ENCODE results near the gene HDAC6.

HDAC6 gene

GRCh38 chrX:48786825-48787504 is 14.9 kb upstream of the HDAC6 start:
- Histone ChIP-seq H3K27me3 (no peaks in the 10 kb centered on the region), H3K4me3 (ENCODE audit: low read depth, low read length) (no peak overlapping the region), H3K9me3 (no peaks in the 10 kb centered on the region), H3K36me3 (no peaks in the 10 kb centered on the region), H3K4me1 (no peaks in the 10 kb centered on the region)
- DNase-seq: no peak
- TF ChIP-seq, protein P1, sequence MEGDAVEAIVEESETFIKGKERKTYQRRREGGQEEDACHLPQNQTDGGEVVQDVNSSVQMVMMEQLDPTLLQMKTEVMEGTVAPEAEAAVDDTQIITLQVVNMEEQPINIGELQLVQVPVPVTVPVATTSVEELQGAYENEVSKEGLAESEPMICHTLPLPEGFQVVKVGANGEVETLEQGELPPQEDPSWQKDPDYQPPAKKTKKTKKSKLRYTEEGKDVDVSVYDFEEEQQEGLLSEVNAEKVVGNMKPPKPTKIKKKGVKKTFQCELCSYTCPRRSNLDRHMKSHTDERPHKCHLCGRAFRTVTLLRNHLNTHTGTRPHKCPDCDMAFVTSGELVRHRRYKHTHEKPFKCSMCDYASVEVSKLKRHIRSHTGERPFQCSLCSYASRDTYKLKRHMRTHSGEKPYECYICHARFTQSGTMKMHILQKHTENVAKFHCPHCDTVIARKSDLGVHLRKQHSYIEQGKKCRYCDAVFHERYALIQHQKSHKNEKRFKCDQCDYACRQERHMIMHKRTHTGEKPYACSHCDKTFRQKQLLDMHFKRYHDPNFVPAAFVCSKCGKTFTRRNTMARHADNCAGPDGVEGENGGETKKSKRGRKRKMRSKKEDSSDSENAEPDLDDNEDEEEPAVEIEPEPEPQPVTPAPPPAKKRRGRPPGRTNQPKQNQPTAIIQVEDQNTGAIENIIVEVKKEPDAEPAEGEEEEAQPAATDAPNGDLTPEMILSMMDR (IDR thresholded peaks at IDR 0.05; ENCODE audit: low read depth, low read length): no peak

DNA sequence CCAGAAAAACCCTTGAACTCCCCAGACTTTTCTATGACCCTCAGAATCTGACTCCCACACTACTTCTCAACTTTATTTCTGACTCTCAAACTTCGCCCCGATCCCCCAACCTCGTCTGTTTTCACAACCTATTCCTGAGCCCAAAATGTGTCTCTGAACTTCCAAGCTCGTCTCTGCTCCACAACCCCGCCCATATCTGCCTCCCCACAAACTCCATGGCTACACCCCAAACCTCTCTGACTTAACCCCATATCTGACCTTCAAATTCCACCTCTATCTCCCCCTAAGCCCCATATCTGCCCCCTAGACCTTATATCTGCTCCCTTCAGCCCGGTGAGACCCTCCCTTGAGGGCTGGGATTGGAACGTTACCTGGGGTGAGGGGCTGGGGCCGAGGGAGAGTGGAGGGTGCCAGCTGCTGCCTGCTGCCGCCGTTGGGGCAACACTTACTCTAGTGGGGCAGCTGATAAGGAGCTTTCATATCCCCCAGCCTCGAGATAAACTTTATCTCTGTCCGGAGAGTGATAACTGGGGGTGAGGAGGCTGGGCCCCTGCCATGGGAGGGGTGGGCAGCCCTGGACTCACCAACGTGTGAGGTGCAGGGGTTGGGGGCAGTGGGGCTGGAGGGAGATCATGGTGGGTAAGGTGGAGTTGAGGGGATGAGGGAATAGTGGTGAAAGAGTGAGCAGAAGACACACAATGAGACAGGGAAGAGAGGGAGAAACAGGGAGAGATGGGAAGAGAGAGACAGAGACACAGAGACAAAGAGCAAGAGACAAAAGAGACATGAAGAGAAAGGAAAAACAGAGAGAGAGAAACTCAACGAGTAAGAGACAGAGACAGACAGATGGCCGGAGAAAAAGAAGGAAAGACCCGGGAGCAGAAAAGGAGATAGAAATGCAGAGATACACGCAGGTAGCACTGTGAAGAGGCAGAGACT is 14.1 kb upstream of the HDAC6 start:
- DNase-seq: no peak
- TF ChIP-seq, protein P1 (IDR thresholded peaks at IDR 0.05; ENCODE audit: low read depth, low read length): no peak
- Histone ChIP-seq H3K36me3 (no peaks in the 10 kb centered on the region), H3K4me3 (ENCODE audit: low read depth, low read length) (no peak overlapping the region), H3K4me1 (no peaks in the 10 kb centered on the region), H3K27me3 (no peaks in the 10 kb centered on the region), H3K9me3 (no peaks in the 10 kb centered on the region)

- TF ChIP-seq, protein P1 (IDR thresholded peaks at IDR 0.05; ENCODE audit: low read depth, low read length): no peak
- Histone ChIP-seq H3K36me3 (no peaks in the 10 kb centered on the region), H3K9me3 (no peaks in the 10 kb centered on the region), H3K4me3 (ENCODE audit: low read depth, low read length) (no peak overlapping the region), H3K4me1 (no peaks in the 10 kb centered on the region), H3K27me3 (no peaks in the 10 kb centered on the region)
- no peak for DNase-seq
These were observed 12.3 kb upstream of the HDAC6 start for GRCh38 chrX:48789366-48790220.

GRCh38 chrX:48790477-48790876 is 11.4 kb upstream of the HDAC6 start:
- H3K4me1 ChIP-seq: no peaks in the 10 kb centered on the region
- DNase-seq: no peak
- TF ChIP-seq, protein P1 (IDR thresholded peaks at IDR 0.05; ENCODE audit: low read depth, low read length): no peak
- H3K9me3 ChIP-seq: no peaks in the 10 kb centered on the region
- no peaks in the 10 kb centered on the region for H3K27me3 ChIP-seq
- no peak overlapping the region for H3K4me3 ChIP-seq (ENCODE audit: low read depth, low read length)
- H3K36me3 ChIP-seq: no peaks in the 10 kb centered on the region

- Histone ChIP-seq H3K27me3 (no peaks in the 10 kb centered on the region), H3K4me1 (no peaks in the 10 kb centered on the region), H3K36me3 (no peaks in the 10 kb centered on the region), H3K9me3 (no peaks in the 10 kb centered on the region), H3K4me3 (ENCODE audit: low read depth, low read length) (no peak overlapping the region)
- DNase-seq: no peak
- TF ChIP-seq, protein P1 (IDR thresholded peaks at IDR 0.05; ENCODE audit: low read depth, low read length): no peak
These were observed 10.6 kb upstream of the HDAC6 start for GRCh38 chrX:48791063-48791820.

All from BE2C (cell line).